Kidney tubule cell (primary cell): ENCODE results near the gene CRABP1.

Experiments
- DNase-seq: peaks from one replicate; pipeline ENCODE4 v3.0.0-alpha.2; 2018; ENCODE audit warnings: low spot score

Gene CRABP1

DNA sequence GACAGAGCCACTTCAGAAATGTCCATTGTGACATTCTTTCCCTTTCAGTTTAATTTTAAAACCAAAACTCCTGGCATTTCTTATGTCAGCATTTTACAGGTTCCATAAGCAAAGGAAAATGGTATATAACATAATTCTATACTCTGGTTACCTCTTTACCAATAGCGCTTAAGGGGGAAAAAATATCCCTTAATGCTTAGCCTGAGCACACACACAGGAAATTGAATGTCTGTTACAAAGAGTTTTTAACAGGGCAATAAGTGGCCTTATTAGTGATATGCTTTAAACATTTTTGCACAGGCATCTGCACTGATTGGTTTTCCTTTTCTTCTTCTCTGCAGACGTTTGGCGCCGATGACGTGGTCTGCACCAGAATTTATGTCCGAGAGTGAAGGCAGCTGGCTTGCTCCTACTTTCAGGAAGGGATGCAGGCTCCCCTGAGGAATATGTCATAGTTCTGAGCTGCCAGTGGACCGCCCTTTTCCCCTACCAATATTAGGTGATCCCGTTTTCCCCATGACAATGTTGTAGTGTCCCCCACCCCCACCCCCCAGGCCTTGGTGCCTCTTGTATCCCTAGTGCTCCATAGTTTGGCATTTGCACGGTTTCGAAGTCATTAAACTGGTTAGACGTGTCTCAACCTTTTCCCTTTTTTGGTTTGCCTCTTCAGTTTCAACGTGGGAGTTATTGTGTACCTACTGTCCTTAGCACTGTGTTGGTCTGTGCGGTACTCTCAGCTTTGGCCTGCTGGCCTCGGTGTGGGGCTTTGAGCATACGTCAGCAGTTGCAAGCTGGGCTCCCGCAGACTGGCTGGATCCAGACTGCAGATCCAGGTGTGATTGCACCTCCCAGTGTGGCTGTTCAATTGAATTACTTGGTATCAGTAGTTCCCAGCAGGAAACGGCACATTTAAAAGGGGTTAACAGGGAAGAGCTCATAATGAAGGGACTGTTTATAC lies 7.7 kb downstream of the CRABP1 start:
- no peak for DNase-seq

DNA sequence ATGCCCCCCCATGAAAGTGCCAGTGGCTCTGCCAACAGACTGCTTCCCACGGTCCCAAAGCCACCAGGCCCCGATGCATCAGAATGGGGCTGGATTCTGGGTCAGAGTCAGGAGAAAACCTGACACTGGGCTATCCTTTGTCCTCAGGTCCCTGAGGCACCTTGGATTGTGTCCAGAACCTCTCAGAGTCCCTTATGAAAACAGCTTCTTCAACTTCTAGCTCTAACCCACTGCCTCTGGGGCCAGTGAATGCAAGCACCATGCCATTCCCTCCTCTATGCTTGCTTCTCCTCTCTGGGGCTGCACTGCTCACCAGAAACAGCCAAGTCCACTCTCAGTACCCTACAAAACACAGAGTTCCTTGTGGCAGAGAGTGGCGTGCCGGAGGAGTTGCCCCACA lies 9.9 kb downstream of the CRABP1 start:
- no peak for DNase-seq

DNA sequence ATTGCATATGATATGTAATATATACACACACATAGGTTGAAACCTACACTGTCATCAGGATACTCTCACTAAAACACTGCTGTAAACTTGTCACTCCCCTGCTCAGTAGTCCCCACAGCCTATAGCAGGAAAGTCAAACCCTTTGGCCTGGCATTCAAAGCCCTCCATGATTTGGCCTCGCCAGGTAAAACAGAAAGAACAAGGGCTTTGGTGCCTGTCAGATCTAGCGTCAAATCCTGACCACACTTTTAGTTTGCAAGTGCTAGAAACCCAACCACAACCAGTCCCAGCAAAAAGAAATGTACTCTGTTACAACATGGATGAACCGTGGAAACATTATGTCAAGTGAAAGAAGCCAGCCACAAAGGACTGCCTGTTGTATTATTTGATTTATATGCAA lies 11.4 kb downstream of the CRABP1 start:
- DNase-seq, result no peak

DNA sequence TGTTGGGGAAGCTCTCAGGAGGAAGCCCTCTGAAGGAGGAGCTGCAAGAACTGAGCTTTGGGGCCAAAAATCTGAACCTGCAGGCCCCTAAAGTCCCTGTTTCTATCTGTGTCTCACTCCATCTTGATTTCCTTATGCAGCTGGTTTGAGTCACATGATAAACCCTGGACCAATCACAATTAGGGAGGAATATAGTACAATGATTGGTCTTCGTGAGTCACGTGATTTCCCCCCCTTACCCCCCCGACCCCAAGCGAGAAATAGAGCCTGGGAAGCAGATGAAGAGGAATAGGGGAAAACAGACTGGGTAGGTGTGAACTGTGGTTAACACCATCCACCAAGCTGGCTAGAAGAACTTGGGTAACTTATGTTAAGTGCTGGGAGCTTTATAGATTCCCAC lies 12.9 kb downstream of the CRABP1 start:
- DNase-seq, result no peak

GRCh38 chr15:78355177-78355576 lies 15.0 kb downstream of the CRABP1 start:
- DNase-seq, result no peak

DNA sequence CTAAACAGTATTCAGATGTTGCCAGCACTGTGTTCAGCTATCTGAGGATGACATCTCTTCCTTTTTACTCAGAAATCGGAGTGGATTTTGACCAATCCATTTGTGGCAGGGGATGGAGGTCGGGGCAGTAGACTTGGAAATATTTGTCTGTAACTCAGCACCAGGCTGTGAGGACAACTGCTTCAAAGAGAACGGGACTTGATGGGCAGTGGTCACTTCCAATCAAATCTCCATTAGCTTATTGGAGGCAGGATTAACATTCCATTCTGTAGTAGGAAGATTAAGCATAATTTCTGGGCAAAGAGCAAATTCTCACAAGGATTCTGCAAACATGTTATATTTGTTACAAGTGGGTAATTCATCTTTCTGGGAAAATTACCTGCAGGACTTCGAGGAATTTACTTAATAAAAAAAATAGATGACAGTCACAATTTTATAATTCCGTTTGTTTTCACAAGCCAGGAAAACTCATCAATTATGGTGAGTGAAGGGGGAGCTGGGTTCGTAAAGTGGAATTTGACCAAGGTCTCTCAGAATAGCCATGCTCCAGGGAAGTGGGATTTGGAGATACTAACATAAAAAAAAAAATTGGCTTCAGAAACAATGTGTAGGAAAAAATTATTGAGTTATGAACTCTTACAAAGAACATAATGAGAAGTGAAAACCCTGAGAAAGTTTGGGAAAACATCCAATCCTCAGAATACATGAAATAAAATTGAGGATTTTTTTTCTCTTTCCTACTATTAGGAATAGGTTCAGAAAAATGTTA lies 18.1 kb downstream of the CRABP1 start:
- no peak for DNase-seq

DNA sequence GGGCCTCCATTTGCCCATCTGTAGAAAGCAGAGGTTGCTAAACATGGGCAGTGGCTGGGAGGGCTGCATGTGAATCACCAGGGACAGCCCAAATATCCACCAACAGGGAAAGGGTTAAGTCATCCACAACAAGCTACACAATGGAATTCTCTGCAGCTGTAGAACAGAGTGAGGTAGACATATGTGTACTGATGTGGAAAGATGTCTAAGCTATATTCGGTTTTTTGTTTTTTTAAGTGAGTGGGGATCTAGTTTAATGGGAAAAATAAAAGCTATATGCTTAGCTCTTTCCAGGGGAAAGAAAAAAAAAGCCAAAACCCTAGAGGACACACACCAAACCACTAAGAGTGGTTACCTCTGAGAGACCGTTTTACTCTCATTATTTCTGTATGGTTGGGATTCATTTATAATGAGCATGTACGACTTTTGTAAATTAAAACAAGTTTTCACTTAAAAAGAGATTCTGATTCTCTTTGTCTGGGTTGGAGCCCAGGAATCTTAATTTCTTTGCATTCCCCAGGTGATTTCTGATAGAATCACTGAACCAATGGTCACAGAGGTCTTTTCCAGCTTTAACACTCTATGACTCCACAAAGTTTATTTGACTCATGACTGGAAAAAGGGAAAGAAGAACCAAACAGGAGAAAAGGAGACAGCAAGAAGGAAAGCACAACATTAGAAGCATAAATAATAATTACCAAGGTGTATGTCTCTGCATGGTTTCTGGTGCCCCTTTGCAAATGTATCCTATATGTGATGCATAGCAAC lies 19.1 kb downstream of the CRABP1 start:
- DNase-seq, result no peak

DNA sequence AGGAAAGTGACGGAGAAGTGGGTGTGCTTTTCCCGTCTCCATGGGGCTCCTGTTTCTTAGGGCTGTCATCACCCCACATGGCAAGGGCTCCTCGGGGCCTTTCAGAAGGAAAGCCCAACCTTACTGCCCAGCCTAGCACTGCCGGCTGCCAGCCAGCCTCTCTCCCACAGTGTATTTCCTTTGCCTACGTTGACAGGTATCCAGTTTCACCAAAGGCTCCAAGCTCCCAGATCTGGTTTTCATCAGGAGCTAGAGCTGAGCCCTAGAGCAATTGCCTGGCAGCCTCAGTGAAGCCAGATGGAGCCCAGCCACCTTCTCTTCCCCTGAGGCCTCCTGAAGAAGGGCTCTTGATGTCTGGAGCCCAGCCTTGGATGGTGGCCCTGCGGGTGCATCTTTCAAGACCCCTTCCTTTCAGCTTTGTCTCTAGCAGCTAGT lies 20.2 kb downstream of the CRABP1 start:
- DNase-seq, result no peak

GRCh38 chr15:78360958-78361718 lies 21.0 kb downstream of the CRABP1 start:
- no peak for DNase-seq

GRCh38 chr15:78361771-78362506 lies 21.8 kb downstream of the CRABP1 start:
- DNase-seq, result no peak

GRCh38 chr15:78362716-78363380 lies 22.7 kb downstream of the CRABP1 start:
- DNase-seq, result no peak

GRCh38 chr15:78363381-78363734 lies 23.2 kb downstream of the CRABP1 start:
- DNase-seq, result no peak

GRCh38 chr15:78364233-78364632 lies 24.1 kb downstream of the CRABP1 start:
- DNase-seq, result no peak

DNA sequence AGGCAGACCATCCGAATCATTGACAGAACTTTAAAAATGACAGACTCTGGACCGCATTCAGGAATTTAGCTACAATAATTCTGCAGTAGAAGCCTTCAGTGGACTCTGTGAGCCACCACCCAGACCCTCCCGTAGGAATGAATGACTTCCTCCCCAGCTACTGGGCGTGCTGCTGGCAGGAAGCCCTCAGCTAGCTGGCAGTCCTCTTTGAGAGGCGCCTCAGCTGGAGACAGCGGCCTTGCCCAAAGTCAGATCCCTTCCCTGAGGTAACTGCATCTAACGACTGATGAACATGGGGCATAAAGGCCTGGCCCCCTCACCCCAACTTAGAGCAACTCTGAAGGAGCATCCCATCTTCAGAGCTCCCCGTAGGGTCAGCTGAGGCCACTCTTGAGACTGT lies 25.8 kb downstream of the CRABP1 start:
- no peak for DNase-seq

DNA sequence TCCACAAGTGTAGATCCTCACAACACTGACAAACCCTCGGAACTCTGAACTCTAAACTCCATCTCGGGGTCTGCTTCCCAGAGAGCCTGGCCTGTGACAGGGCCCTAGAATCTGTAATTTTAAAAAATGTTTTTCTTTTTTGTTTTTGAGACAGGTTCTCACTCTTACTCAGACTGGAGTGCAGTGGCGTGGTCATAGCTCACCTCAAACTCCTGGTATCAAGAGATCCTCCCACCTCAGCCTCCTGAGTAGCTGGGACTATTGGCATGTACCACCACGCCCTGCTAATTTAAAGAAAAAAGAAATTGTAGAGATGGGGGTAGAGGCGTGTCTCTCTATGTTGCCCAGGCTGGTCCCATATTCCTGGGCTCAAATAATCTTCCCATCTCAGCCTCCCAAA lies 26.2 kb downstream of the CRABP1 start:
- DNase-seq, result no peak

DNA sequence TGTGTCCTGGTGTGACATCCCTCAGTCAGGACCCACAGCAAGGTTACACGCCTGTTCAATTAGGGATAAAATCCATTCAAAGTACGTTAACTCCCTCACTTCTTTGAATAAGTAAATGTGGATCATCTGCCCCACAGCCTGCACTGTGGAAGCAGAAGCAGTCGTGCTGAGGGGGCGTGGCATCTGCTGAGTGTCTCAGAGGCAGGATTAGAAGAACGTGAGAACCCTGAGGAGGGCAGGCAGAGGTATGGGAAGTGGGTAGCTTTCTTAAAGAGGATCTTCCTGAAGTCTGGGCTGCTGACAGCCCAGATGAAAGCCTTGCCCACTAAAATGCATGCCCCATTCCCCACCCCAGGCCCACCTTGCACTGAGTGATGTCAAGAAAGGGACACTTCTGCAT lies 28.5 kb downstream of the CRABP1 start:
- no peak for DNase-seq

GRCh38 chr15:78369161-78369560 lies 29.0 kb downstream of the CRABP1 start:
- no peak for DNase-seq

GRCh38 chr15:78370013-78370412 lies 29.9 kb downstream of the CRABP1 start:
- no peak for DNase-seq

GRCh38 chr15:78372880-78373279 lies 32.7 kb downstream of the CRABP1 start:
- no peak for DNase-seq
